GM12878 (cell line): Measurements from ENCODE around the gene RETREG1. TPM values are rescaled to one million over a fixed set of nuclear protein-coding genes. Genes with fewer than 3 reads are reported as not detected.
"Not testable (repeated sequence)": the region's sequence is repeated elsewhere in the genome, so short reads cannot be mapped to it uniquely, and the experiment has no call there.

Source experiments
- ATAC-seq: fragments of 200-7000 bp; cut with Tn5 transposase; 3 replicates; pipeline ENCODE4 v1.9.1; 2020; ENCODE audit warnings: mild to moderate bottlenecking, moderate library complexity
- BruUV-seq: library from RNA; stranded (reverse); fragments of 400-500 nt; replicated peaks from 2 replicates; lab custom pipeline; 2021; lab: Mats Ljungman, UMichigan
- CTCF ChIA-PET: fragments of 300-600 bp; sonication (Branson Sonifier 250); formaldehyde crosslinking; extraction: SDS; loops from one replicate; lab custom pipeline; 2021; ENCODE audit warnings: inconsistent platforms; lab: Yijun Ruan, JAX
- POLR2A ChIA-PET: fragments of 350-600 bp; formaldehyde crosslinking; extraction: SDS; loops from one replicate; lab custom pipeline; 2021; ENCODE audit warnings: inconsistent platforms; lab: Charles Lee
- RAD21 ChIA-PET: fragments of 300-600 bp; sonication (Branson Sonifier 250); formaldehyde crosslinking; loops from one replicate; lab custom pipeline; 2023; ENCODE audit warnings: antibody characterized with exemption; ENCODE audit not compliant: unreplicated experiment; lab: Charles Lee
- SMC1A ChIA-PET: fragments of 300-600 bp; sonication (Branson Sonifier 250); formaldehyde crosslinking; loops from one replicate; lab custom pipeline; 2023; ENCODE audit not compliant: unreplicated experiment, uncharacterized antibody; lab: Charles Lee
- DNase-seq: peaks from one replicate; pipeline ENCODE4 v3.0.0-alpha.2; 2011; ENCODE audit warnings: low read depth, low spot score
- FAIRE-seq: peaks from 3 replicates; lab custom pipeline; 2011; peaks lifted over from hg19 to GRCh38; lab: Jason Lieb, UNC
- H2AFZ ChIP-seq: 2 replicates; pipeline ENCODE4 v1.6.0; 2011; ENCODE audit warnings: low read depth, low read length, control low read depth; ENCODE audit not compliant: control insufficient read depth
- H3K27ac ChIP-seq: 2 replicates; pipeline ENCODE4 v1.5.1; 2011; ENCODE audit warnings: control low read depth; ENCODE audit not compliant: control insufficient read depth, insufficient read depth
- H3K27me3 ChIP-seq, 2 experiments: replicated peaks in 1 of 2; 2 replicates each; pipeline versions ENCODE4 v1.6.0 to v1.6.1; 2011; ENCODE audit warnings: low read length in 1 of 2; ENCODE audit not compliant: control insufficient read depth in 2 of 2, insufficient read depth in 2 of 2
- H3K36me3 ChIP-seq, 2 experiments: 2 replicates each; pipeline ENCODE4 v1.5.1; 2011; ENCODE audit warnings: low read length in 1 of 2; ENCODE audit not compliant: control insufficient read depth in 2 of 2, insufficient read depth in 2 of 2
- H3K4me1 ChIP-seq: 2 replicates; pipeline ENCODE4 v1.6.1; 2011; ENCODE audit warnings: mild to moderate bottlenecking, low read length, moderate library complexity, mixed read lengths; ENCODE audit not compliant: control insufficient read depth, insufficient read depth
- H3K4me2 ChIP-seq: 2 replicates; pipeline ENCODE4 v1.6.0; 2011; ENCODE audit warnings: control low read depth; ENCODE audit not compliant: control insufficient read depth, insufficient read depth
- H3K4me3 ChIP-seq: fragments of 200-600 bp; sonication (generic); 2 replicates; pipeline ENCODE4 v1.5.1; 2016
- H3K79me2 ChIP-seq: 2 replicates; pipeline ENCODE4 v1.6.0; 2011; ENCODE audit warnings: low read length; ENCODE audit not compliant: control insufficient read depth, insufficient read depth
- H3K9ac ChIP-seq: 2 replicates; pipeline ENCODE4 v1.8.0; 2011; ENCODE audit warnings: low read length, control low read depth, mixed read lengths; ENCODE audit not compliant: control insufficient read depth, insufficient read depth
- H3K9me3 ChIP-seq: replicated peaks from 3 replicates; pipeline ENCODE4 v1.5.1; 2011; ENCODE audit warnings: mild to moderate bottlenecking, low read length; ENCODE audit not compliant: control insufficient read depth, insufficient read depth
- H4K20me1 ChIP-seq: 2 replicates; pipeline ENCODE4 v1.6.0; 2011; ENCODE audit not compliant: control insufficient read depth, insufficient read depth
- CHD4 ChIP-seq: fragments of 200-600 bp; sonication (generic); IDR thresholded peaks from 2 replicates; pipeline ENCODE4 v1.6.1; 2016; ENCODE audit warnings: mild to moderate bottlenecking
- FOXK2 ChIP-seq: fragments of 450-650 bp; IDR thresholded peaks from 2 replicates; pipeline ENCODE4 v1.6.1; 2017; ENCODE audit warnings: mild to moderate bottlenecking, moderate library complexity
- KLF5 ChIP-seq: fragments of 450-650 bp; IDR thresholded peaks from 2 replicates; pipeline ENCODE4 v1.6.1; 2014; ENCODE audit warnings: mild to moderate bottlenecking; ENCODE audit not compliant: partially characterized antibody
- TCF7 ChIP-seq: IDR thresholded peaks from 2 replicates; pipeline ENCODE4 v1.6.1; 2014; ENCODE audit warnings: antibody characterized with exemption, borderline replicate concordance
- WRNIP1 ChIP-seq: IDR thresholded peaks from 2 replicates; pipeline ENCODE4 v1.6.1; 2011; ENCODE audit warnings: low read depth, low read length, improper control_type of control experiment, borderline replicate concordance
- WGBS: methylation state at CpG from one replicate; pipeline ENCODE4 v1.1.6; 2016; ENCODE audit warnings: low lambda C conversion rate; ENCODE audit not compliant: insufficient replicate concordance, insufficient coverage; ENCODE audit errors: missing lambda C conversion rate; 5-methylcytosine and 5-hydroxymethylcytosine counted together
- in situ Hi-C: fragments of 300-500 bp; cut with MboI; formaldehyde crosslinking; loops from 9 replicates; pipeline ENCODE4 v1.14.3; 2018; ENCODE audit warnings: mixed read lengths
- intact Hi-C: fragments of 100-400 bp; cut with micrococcal nuclease; formaldehyde crosslinking; loops from one replicate; pipeline ENCODE4 v1.14.2; 2022; ENCODE audit not compliant: unreplicated experiment
- polyA plus RNA-seq, 11 experiments: library from polyadenylated mRNA; depleted of rRNA in 4 of 11; unstranded in 6 of 11; stranded (reverse) in 5 of 11; fragments of >200 nt; fragmentation: Nextera tagmentation in 4 of 11; fragmentation: Illumina TruSeq in 1 of 11; extraction: Ambion mirVana in 4 of 11; extraction: Trizol in 1 of 11; gene quantifications; 1 replicate in 1 of 11; 2 replicates in 10 of 11; pipeline versions ENCODE4 v1.2.1 to v1.2.3, GENCODE V29; 2011 to 2016; ENCODE audit warnings: inconsistent platforms in 2 of 11, missing spikeins in 2 of 11, low read depth in 1 of 11
- total RNA-seq, 4 experiments: library from RNA; depleted of rRNA in 3 of 4; stranded (reverse); fragments of >200 nt in 3 of 4; fragmentation: Illumina TruSeq in 1 of 4; extraction: Trizol in 1 of 4; gene quantifications; 2 replicates each; pipeline versions ENCODE4 v1.2.1 to v1.2.3, GENCODE V29; 2013 to 2021
- TF ChIP-seq, protein P1 (sequence below): fragments of 450-650 bp; IDR thresholded peaks from 2 replicates; pipeline ENCODE4 v1.6.1; 2017; ENCODE audit warnings: low read depth, mild to moderate bottlenecking, moderate library complexity
- TF ChIP-seq, protein P2 (sequence below): fragments of 150-350 bp; IDR thresholded peaks from 2 replicates; pipeline ENCODE4 v1.6.1; 2016; ENCODE audit warnings: low read depth, low read length
- TF ChIP-seq, protein P3 (sequence below), 3 experiments: IDR thresholded peaks in 2 of 3; conservative IDR thresholded peaks in 1 of 3; 2 replicates each; pipeline ENCODE4 v1.5.1; 2011; ENCODE audit warnings: low read depth in 3 of 3, low read length in 3 of 3, mild to moderate bottlenecking in 3 of 3, control low read depth in 2 of 3, moderate library complexity in 2 of 3, inconsistent platforms in 1 of 3, mixed read lengths in 1 of 3; ENCODE audit not compliant: control insufficient read depth in 2 of 3, insufficient read depth in 1 of 3; ENCODE audit errors: extremely low read depth in 1 of 3

RETREG1 gene
- total and polyA plus RNA-seq, 10 of the 15 experiments (the other 5 are each of a cell fraction or from before 2014, with no cell fraction given) = 3.9 to 8.9 (median 6.4) TPM

DNA sequence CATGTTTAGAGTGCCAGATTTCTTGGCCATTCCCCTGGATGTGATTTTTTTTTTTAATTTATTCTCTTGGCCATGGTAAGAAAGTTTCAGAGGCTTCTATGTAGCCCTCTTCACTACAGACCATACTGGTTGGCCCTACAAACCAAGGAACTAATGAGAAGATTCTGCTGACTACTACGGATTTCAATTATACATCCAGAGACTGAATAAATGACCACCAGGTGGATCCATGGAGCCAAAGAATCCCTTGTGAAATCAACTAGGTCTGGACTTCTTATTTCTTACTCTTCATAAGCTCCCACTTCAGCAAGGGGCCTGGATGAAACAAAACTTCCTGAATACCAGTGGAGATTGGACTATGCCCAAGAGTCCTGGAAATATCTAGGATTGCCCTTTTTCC is 178.8 kb downstream of the RETREG1 start (continued):
- TF ChIP-seq, protein P1, sequence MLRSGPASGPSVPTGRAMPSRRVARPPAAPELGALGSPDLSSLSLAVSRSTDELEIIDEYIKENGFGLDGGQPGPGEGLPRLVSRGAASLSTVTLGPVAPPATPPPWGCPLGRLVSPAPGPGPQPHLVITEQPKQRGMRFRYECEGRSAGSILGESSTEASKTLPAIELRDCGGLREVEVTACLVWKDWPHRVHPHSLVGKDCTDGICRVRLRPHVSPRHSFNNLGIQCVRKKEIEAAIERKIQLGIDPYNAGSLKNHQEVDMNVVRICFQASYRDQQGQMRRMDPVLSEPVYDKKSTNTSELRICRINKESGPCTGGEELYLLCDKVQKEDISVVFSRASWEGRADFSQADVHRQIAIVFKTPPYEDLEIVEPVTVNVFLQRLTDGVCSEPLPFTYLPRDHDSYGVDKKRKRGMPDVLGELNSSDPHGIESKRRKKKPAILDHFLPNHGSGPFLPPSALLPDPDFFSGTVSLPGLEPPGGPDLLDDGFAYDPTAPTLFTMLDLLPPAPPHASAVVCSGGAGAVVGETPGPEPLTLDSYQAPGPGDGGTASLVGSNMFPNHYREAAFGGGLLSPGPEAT = no peak
- TF ChIP-seq, protein P2, sequence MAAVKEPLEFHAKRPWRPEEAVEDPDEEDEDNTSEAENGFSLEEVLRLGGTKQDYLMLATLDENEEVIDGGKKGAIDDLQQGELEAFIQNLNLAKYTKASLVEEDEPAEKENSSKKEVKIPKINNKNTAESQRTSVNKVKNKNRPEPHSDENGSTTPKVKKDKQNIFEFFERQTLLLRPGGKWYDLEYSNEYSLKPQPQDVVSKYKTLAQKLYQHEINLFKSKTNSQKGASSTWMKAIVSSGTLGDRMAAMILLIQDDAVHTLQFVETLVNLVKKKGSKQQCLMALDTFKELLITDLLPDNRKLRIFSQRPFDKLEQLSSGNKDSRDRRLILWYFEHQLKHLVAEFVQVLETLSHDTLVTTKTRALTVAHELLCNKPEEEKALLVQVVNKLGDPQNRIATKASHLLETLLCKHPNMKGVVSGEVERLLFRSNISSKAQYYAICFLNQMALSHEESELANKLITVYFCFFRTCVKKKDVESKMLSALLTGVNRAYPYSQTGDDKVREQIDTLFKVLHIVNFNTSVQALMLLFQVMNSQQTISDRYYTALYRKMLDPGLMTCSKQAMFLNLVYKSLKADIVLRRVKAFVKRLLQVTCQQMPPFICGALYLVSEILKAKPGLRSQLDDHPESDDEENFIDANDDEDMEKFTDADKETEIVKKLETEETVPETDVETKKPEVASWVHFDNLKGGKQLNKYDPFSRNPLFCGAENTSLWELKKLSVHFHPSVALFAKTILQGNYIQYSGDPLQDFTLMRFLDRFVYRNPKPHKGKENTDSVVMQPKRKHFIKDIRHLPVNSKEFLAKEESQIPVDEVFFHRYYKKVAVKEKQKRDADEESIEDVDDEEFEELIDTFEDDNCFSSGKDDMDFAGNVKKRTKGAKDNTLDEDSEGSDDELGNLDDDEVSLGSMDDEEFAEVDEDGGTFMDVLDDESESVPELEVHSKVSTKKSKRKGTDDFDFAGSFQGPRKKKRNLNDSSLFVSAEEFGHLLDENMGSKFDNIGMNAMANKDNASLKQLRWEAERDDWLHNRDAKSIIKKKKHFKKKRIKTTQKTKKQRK = no peak
- TF ChIP-seq CHD4 = no peak
- no peak for TF ChIP-seq TCF7
- TF ChIP-seq WRNIP1 = no peak
- TF ChIP-seq, protein P3, sequence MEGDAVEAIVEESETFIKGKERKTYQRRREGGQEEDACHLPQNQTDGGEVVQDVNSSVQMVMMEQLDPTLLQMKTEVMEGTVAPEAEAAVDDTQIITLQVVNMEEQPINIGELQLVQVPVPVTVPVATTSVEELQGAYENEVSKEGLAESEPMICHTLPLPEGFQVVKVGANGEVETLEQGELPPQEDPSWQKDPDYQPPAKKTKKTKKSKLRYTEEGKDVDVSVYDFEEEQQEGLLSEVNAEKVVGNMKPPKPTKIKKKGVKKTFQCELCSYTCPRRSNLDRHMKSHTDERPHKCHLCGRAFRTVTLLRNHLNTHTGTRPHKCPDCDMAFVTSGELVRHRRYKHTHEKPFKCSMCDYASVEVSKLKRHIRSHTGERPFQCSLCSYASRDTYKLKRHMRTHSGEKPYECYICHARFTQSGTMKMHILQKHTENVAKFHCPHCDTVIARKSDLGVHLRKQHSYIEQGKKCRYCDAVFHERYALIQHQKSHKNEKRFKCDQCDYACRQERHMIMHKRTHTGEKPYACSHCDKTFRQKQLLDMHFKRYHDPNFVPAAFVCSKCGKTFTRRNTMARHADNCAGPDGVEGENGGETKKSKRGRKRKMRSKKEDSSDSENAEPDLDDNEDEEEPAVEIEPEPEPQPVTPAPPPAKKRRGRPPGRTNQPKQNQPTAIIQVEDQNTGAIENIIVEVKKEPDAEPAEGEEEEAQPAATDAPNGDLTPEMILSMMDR (IDR thresholded peaks at IDR 0.05 in 2 of 3, conservative IDR thresholded peaks at IDR 0.05 in 1 of 3; ENCODE audit: control insufficient read depth in 2 of 3, extremely low read depth in 1 of 3, insufficient read depth in 1 of 3, low read depth in 3 of 3, low read length in 3 of 3) = no peak
- TF ChIP-seq KLF5 = no peak
- TF ChIP-seq FOXK2 = no peak

DNA sequence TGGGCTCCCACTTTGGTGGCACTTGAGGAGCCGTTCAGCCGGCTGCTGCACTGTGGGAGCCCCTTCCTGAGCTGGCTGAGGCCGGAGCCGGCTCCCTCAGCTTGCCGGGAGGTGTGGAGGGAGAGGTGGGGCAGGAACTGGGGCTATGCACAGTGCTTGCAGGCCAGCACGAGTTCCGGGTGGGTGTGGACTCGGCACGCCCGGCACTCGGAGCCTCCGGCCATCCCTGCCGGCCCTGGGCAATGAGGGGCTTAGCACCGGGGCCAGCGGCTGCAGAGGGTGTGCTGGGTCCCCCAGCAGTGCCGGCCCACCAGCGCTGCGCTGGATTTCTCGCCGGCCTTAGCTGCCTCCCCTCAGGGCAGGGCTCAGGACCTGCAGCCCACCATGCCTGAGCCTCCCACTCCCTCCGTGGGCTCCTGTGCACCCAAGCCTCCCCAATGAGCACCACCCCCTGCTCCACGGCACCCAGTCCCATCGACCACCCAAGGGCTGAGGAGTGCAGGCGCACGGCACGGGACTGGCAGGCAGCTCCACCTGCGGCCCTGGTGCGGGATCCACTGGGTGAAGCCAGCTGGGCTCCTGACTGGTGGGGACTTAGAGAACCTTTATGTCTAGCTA is 180.6 kb downstream of the RETREG1 start:
- H3K4me1 ChIP-seq, in situ Hi-C loops, H2AFZ ChIP-seq, SMC1A ChIA-PET, H4K20me1 ChIP-seq, H3K36me3 ChIP-seq, H3K9me3 ChIP-seq, intact Hi-C loops, H3K79me2 ChIP-seq, H3K27me3 ChIP-seq, POLR2A ChIA-PET, BruUV-seq, H3K4me2 ChIP-seq, H3K27ac ChIP-seq, H3K9ac ChIP-seq, DNase-seq, RAD21 ChIA-PET, ATAC-seq, FAIRE-seq, H3K4me3 ChIP-seq: not testable (repeated sequence)
- WGBS = 55% methylated on average over 17 of the region's 28 CpGs
- CTCF ChIA-PET = interaction anchor here (0.9 to 2.0 kb wide), 2 partner anchors 21 to 276 kb away, joined by 3 to 9 read pairs; no protein-coding TSS in a partner anchor
